RWPE1 (cell line): ENCODE measurements around the gene GPR161.

Source experiments
- CTCF ChIA-PET: fragments of 350-600 bp; sonication (Branson Sonifier 250); formaldehyde crosslinking; extraction: SDS; loops from one replicate; lab custom pipeline; 2021; lab: Yijun Ruan, JAX
- POLR2A ChIA-PET: fragments of 400-600 bp; formaldehyde crosslinking; extraction: SDS; loops from one replicate; lab custom pipeline; 2020; ENCODE audit warnings: antibody characterized with exemption; ENCODE audit not compliant: low non-redundant PET; lab: Yijun Ruan, JAX
- DNase-seq: peaks from one replicate; pipeline ENCODE4 v3.0.0; 2012; ENCODE audit warnings: low spot score
- H3K27ac ChIP-seq: fragments of 450-650 bp; 2 replicates; pipeline ENCODE4 v1.5.1; 2017
- TF ChIP-seq, protein P1 (sequence below): fragments of 450-650 bp; conservative IDR thresholded peaks from 2 replicates; pipeline ENCODE4 v1.5.1; 2017; ENCODE audit warnings: low read depth, mild to moderate bottlenecking

Gene GPR161

DNA sequence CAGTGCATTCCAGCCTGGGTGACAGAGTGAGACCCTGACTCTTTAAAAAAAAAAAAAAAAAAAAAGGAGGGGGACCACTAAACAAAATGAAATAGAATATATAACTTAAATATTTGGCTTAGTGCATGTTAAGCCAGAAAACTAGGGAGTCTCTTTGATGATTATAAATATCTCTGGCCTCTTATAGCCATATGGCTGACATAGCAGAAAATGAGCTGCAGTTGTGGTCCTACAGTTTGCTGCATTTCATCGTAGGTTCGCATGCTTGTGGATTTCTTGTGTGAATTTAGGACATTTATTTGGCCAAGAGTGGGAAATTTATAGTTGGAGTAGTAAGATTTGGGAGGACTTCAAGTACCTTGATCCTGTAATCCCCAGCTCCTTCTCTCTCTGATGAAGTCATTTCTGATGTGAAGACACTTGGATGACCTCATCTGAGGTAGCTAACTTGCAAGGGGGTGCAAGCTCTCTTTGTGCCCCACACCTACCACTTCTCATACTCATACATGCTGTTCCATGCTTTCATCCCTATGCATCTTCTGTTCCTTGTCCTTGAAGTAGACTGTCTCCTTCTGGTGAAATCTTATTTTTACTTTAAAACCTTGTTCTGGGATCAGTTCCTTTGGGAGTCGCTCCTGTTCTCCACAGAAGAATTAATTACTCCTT, 35.7 kb upstream of the GPR161 start:
- no peak overlapping the region for H3K27ac ChIP-seq
- ChIA-PET CTCF (interaction anchor here (0.9 kb wide), 1 partner anchor 92 kb away, joined by 4 read pairs; no protein-coding TSS in a partner anchor), POLR2A (no interaction called here)
- TF ChIP-seq, protein P1, sequence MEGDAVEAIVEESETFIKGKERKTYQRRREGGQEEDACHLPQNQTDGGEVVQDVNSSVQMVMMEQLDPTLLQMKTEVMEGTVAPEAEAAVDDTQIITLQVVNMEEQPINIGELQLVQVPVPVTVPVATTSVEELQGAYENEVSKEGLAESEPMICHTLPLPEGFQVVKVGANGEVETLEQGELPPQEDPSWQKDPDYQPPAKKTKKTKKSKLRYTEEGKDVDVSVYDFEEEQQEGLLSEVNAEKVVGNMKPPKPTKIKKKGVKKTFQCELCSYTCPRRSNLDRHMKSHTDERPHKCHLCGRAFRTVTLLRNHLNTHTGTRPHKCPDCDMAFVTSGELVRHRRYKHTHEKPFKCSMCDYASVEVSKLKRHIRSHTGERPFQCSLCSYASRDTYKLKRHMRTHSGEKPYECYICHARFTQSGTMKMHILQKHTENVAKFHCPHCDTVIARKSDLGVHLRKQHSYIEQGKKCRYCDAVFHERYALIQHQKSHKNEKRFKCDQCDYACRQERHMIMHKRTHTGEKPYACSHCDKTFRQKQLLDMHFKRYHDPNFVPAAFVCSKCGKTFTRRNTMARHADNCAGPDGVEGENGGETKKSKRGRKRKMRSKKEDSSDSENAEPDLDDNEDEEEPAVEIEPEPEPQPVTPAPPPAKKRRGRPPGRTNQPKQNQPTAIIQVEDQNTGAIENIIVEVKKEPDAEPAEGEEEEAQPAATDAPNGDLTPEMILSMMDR: no peak
- no peak for DNase-seq

DNA sequence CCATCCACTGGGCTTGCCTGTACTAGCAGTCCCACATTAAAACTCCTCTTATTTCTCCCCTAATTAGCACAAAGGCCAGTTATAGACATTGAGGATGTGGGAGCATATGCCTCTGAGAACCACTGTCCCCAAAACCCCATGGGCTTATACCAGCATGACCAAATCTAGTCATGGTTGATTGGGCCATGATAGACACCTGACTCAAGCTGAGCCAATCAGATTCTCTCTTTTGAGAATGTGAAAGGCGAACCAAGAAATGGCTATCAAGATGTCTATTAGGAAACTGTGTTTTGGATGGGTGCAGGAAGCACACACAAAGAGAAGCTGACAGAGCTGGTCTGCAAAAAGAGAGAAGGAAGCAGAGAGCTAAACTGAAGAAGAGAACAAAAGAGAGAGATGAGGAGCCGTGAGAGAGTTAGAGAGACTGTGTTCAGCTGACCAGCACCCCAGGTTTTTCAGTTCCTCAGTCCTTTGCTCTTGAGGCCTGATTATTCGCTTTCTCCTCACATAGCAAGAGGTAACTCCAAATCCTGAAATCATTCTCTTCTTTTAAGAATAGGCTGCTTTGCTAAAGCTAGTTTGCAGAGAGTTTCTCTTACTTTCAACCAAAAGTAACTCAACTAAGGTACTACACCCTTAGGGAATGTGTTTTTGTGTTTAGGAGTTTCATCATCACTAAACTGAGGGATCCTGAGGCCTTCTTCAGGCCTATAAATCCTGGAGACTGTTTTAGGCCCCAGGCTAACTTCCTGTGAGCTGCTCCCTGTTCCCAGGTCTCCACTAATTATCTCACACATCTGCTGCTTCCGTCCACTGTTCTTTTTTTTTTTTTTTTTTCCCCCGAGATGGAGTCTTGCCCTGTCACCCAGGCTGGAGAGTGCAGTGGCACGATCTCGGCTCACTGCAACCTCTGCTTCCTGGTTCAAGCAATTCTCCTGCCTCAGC, 34.1 kb upstream of the GPR161 start:
- ChIA-PET POLR2A (no interaction called here), CTCF (interaction anchor here (0.6 kb wide), 1 partner anchor 58 kb away, joined by 3 read pairs; no protein-coding TSS in a partner anchor)
- H3K27ac ChIP-seq: no peak overlapping the region
- TF ChIP-seq, protein P1: no peak
- no peak for DNase-seq

DNA sequence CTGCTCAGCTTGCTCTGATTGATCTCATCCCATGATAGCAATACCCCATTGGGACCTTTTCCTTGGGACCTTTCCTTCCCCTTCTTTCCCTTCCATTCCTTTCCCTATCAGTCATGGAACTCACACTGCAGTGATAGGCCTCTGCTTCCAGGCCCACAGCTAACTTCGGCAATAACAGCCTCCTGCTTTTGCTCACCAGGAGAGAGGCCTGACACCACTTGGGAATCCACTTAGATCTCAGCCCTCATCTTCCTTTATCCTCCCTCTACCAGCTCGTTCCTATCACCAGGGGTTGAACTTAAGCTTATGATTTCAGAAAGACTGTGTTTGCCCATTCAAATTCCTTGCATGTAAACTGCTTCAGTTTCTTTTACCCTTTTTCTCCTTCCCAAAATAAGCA, 31.1 kb upstream of the GPR161 start:
- CTCF ChIA-PET: interaction anchor here (1.9 kb wide), 1 partner anchor 22 kb away, joined by 6 read pairs; no protein-coding TSS in a partner anchor
- TF ChIP-seq, protein P1: no peak
- no peak for DNase-seq
- H3K27ac ChIP-seq: no peak overlapping the region
- POLR2A ChIA-PET: no interaction called here

DNA sequence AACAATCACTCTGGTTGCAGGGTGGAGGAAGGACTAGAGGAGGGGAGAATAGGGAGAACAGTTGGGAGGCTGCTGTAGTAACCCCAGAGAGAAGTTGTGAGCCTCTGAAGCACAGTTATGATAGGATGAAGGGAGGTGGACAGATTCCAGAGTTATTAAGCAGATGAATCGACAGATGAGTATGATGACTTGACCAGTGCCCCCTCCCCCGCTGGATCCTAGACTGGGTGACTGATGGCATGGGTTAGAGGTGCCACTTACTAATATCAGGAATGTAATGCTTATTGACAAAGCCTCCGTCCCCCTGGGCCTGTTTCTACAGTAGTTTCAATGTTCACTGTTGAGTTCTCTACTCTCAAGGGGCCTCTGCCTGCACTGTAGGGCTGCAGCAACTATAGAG, 28.0 kb upstream of the GPR161 start:
- H3K27ac ChIP-seq: no peak overlapping the region
- TF ChIP-seq, protein P1: no peak
- DNase-seq: no peak
- ChIA-PET CTCF (no interaction called here), POLR2A (interaction anchor here (0.6 kb wide), 1 partner anchor 20 kb away, joined by 4 read pairs; no protein-coding TSS in a partner anchor)

DNA sequence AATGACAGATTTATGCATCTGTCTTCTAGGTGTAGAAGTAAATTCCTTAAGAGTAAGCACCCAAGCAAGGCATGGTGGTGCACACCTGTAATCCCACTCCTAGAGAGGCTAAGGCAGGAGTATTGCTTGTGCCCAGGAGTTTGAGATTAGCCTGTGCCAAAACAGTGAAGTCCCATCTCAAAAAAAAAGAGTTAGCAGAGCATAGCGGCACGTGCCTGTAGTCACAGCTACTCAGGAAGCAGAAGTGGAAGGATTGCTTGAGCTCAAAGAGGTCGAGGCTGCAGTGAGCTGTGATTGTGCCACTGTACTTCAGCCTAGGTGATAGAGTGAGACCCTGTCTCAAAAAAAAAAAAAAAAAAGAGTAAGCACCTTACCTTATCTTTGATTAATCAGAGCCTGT, 26.9 kb upstream of the GPR161 start:
- H3K27ac ChIP-seq: no peak overlapping the region
- ChIA-PET POLR2A (no interaction called here), CTCF (interaction anchor here (0.7 kb wide), 1 partner anchor 20 kb away, joined by 3 read pairs; no protein-coding TSS in a partner anchor)
- TF ChIP-seq, protein P1: no peak
- DNase-seq: no peak

DNA sequence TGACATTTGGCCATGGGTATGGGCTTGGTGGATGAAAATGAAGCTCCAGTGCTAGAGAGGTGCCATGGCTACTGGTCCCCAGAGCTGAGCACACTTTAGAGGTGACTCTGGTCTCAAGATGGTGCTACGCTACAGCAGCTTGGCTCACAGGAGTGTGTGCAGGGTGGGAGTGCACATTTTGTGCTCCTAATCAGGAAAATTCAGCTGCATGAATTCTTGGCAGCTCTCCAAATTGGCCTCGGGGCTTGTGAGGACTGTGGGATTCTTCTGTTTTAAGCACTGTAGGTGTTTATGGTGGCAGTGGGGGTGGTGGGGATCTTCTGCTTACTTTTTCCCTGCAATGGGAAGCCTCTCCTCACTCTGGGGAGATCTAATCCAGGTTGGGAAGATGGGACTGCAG, 24.7 kb upstream of the GPR161 start:
- POLR2A ChIA-PET: no interaction called here
- TF ChIP-seq, protein P1: no peak
- CTCF ChIA-PET: interaction anchor here (0.5 to 0.6 kb wide), 2 partner anchors 21 to 72 kb away, joined by 4 to 6 read pairs; no protein-coding TSS in a partner anchor
- DNase-seq: no peak
- H3K27ac ChIP-seq: no peak overlapping the region
